Erythroblast (primary cell): ENCODE results near the gene THBS1.

Experiments used
- GATA1 ChIP-seq: IDR thresholded peaks from 2 replicates; pipeline ENCODE4 v1.6.1; 2011; ENCODE audit warnings: low read depth, mild to moderate bottlenecking, control low read depth, low read length, moderate library complexity
- POLR2A ChIP-seq: IDR thresholded peaks from 2 replicates; pipeline ENCODE4 v1.6.1; 2011; ENCODE audit warnings: mild to moderate bottlenecking, low read length

GRCh38 chr15:39587096-39587721 lies 6.3 kb downstream of the THBS1 start:
- TF ChIP-seq POLR2A (peak; percentile 14), GATA1 (no peak)
